Type B pancreatic cell (in vitro differentiated cells): ENCODE measurements around the gene SNAPC2. TPM values are rescaled to one million over a fixed set of nuclear protein-coding genes. Genes with fewer than 3 reads are reported as not detected.
"Not testable (repeated sequence)": the region's sequence is repeated elsewhere in the genome, so short reads cannot be mapped to it uniquely, and the experiment has no call there.

Source experiments
- DNase-seq: peaks from one replicate; pipeline ENCODE4 v3.0.0; 2021; ENCODE audit warnings: mixed read lengths; ENCODE audit not compliant: unreplicated experiment; ENCODE audit errors: extremely low spot score
- H3K27ac Mint-ChIP-seq: 2 replicates; pipeline ENCODE4 v1.8.0; 2021; ENCODE audit warnings: mild to moderate bottlenecking, mixed read lengths
- H3K27me3 Mint-ChIP-seq: 2 replicates; pipeline ENCODE4 v1.8.0; 2021; ENCODE audit warnings: mixed read lengths
- H3K36me3 Mint-ChIP-seq: 2 replicates; pipeline ENCODE4 v1.8.0; 2021; ENCODE audit warnings: mixed read lengths
- H3K4me1 Mint-ChIP-seq: one replicate; pipeline ENCODE4 v1.8.0; 2021; ENCODE audit warnings: mixed read lengths; ENCODE audit not compliant: unreplicated experiment
- H3K4me3 Mint-ChIP-seq: 2 replicates; pipeline ENCODE4 v1.8.0; 2021; ENCODE audit warnings: mild to moderate bottlenecking, mixed read lengths
- H3K9me3 Mint-ChIP-seq: 2 replicates; pipeline ENCODE4 v1.8.0; 2021; ENCODE audit warnings: mixed read lengths
- CTCF ChIP-seq: fragments of 200-600 bp; sonication (generic); conservative IDR thresholded peaks from 2 replicates; pipeline ENCODE4 v1.5.0; 2021; ENCODE audit warnings: antibody characterized with exemption, mild to moderate bottlenecking
- total RNA-seq: library from RNA; stranded (reverse); gene quantifications from 2 replicates; pipeline ENCODE4 v1.2.1, GENCODE V29; 2021; ENCODE audit warnings: low replicate concordance

SNAPC2 gene
- total RNA-seq, 1 donor from 2014 or later: 15.0 TPM

GRCh38 chr19:7916103-7916954 lies 3.8 kb upstream of the SNAPC2 start:
- DNase-seq: no peak
- H3K4me3 Mint-ChIP-seq: peak overlapping the region; percentile 65

GRCh38 chr19:7916955-7917266 lies 3.2 kb upstream of the SNAPC2 start:
- Mint-ChIP-seq H3K27ac (peak overlapping the region; percentile 56), H3K9me3 (no peaks in the 10 kb centered on the region), H3K4me3 (peak overlapping the region; percentile 82), H3K27me3 (peaks cover 42% of the 10 kb centered on the region), H3K36me3 (peaks cover 4% of the 10 kb centered on the region), H3K4me1 (peaks cover 13% of the 10 kb centered on the region)
- DNase-seq: no peak
- TF ChIP-seq CTCF: no peak

More at GRCh38 chr19:7916103-7916954, 3.8 kb upstream of the SNAPC2 start:
- peak; percentile 11 for TF ChIP-seq CTCF
- peaks cover 12% of the 10 kb centered on the region for H3K4me1 Mint-ChIP-seq
- peaks cover 4% of the 10 kb centered on the region for H3K36me3 Mint-ChIP-seq
- H3K27ac Mint-ChIP-seq: no peak overlapping the region
- H3K9me3 Mint-ChIP-seq: no peaks in the 10 kb centered on the region
- H3K27me3 Mint-ChIP-seq: peaks cover 42% of the 10 kb centered on the region

- peak; percentile 70 for TF ChIP-seq CTCF
- peaks cover 4% of the 10 kb centered on the region for H3K36me3 Mint-ChIP-seq
- no peak for DNase-seq
Observed at GRCh38 chr19:7917267-7918061, 2.7 kb upstream of the SNAPC2 start.

GRCh38 chr19:7918062-7918614 lies 2.0 kb upstream of the SNAPC2 start:
- not testable (repeated sequence) for H3K36me3 Mint-ChIP-seq, DNase-seq, H3K9me3 Mint-ChIP-seq
- Mint-ChIP-seq H3K4me1 (peaks cover 13% of the 10 kb centered on the region), H3K27ac (peak overlapping the region; percentile 61), H3K27me3 (peaks cover 42% of the 10 kb centered on the region), H3K4me3 (peak overlapping the region; percentile 75)

More at GRCh38 chr19:7917267-7918061, 2.7 kb upstream of the SNAPC2 start:
- H3K9me3 Mint-ChIP-seq: no peaks in the 10 kb centered on the region
- peaks cover 13% of the 10 kb centered on the region for H3K4me1 Mint-ChIP-seq
- peak overlapping the region; percentile 61 for H3K27ac Mint-ChIP-seq
- H3K4me3 Mint-ChIP-seq: peak overlapping the region; percentile 82
- H3K27me3 Mint-ChIP-seq: peaks cover 42% of the 10 kb centered on the region

GRCh38 chr19:7918615-7919421 lies 1.3 kb upstream of the SNAPC2 start:
- Mint-ChIP-seq H3K36me3 (no peaks in the 10 kb centered on the region), H3K4me1 (peaks cover 13% of the 10 kb centered on the region), H3K9me3 (no peaks in the 10 kb centered on the region), H3K27me3 (peaks cover 42% of the 10 kb centered on the region), H3K27ac (no peak overlapping the region), H3K4me3 (peak overlapping the region; percentile 87)
- no peak for DNase-seq
- no peak for TF ChIP-seq CTCF
